ENCODE data around the gene GPR171. TPM values are rescaled to one million over a fixed set of nuclear protein-coding genes. Genes with fewer than 3 reads are reported as not detected.

GPR171 gene
- total RNA-seq, 1 experiment from 2014 or later: 0.17 TPM

DNA sequence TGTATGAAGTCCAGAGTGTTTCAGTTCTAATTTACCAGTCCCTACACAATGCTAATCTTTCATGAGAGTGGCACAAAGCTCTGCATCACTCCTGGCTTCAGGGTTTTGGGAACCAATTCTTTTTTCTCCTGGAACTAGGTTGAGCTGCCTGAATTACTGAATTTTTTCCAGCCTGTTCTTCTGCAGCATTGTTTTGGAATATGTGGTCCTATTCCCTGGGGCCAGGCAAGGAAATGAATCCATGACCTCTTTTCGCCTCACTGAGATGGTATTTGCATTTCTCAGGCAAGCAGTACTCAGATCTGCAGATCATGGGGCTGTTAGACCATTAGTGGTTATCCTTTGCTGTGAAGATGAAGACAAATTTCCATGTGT is 25.6 kb upstream of the GPR171 start:
- POLR2A ChIA-PET: no interaction called here
- ATAC-seq (no peak), DNase-seq (ENCODE audit: low spot score) (no peak)
- TF ChIP-seq JUN (CRISPR knock-in tag; IDR thresholded peaks at IDR 0.05): no peak
- no peak for TF ChIP-seq ZNF138 (CRISPR knock-in tag; conservative IDR thresholded peaks at IDR 0.05)
- no peak for TF ChIP-seq JAZF1 (CRISPR knock-in tag; IDR thresholded peaks at IDR 0.05)
- TF ChIP-seq, protein P1, sequence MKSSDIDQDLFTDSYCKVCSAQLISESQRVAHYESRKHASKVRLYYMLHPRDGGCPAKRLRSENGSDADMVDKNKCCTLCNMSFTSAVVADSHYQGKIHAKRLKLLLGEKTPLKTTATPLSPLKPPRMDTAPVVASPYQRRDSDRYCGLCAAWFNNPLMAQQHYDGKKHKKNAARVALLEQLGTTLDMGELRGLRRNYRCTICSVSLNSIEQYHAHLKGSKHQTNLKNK (CRISPR knock-in tag; IDR thresholded peaks at IDR 0.05): no peak
- H3K27ac Mint-ChIP-seq: peak overlapping the region; percentile 69
- H3K9me3 Mint-ChIP-seq: peaks cover 7% of the 10 kb centered on the region
- CTCF ChIA-PET: interaction anchor here (0.5 to 2.6 kb wide), 4 partner anchors 21 to 189 kb away, joined by 3 to 7 read pairs (median 4); no protein-coding TSS in a partner anchor
- no peaks in the 10 kb centered on the region for H3K27me3 Mint-ChIP-seq (ENCODE audit: low read depth)
- H3K4me3 Mint-ChIP-seq: no peak overlapping the region
- peaks cover 12% of the 10 kb centered on the region for H3K36me3 Mint-ChIP-seq
- peaks cover 29% of the 10 kb centered on the region for H3K4me1 Mint-ChIP-seq

DNA sequence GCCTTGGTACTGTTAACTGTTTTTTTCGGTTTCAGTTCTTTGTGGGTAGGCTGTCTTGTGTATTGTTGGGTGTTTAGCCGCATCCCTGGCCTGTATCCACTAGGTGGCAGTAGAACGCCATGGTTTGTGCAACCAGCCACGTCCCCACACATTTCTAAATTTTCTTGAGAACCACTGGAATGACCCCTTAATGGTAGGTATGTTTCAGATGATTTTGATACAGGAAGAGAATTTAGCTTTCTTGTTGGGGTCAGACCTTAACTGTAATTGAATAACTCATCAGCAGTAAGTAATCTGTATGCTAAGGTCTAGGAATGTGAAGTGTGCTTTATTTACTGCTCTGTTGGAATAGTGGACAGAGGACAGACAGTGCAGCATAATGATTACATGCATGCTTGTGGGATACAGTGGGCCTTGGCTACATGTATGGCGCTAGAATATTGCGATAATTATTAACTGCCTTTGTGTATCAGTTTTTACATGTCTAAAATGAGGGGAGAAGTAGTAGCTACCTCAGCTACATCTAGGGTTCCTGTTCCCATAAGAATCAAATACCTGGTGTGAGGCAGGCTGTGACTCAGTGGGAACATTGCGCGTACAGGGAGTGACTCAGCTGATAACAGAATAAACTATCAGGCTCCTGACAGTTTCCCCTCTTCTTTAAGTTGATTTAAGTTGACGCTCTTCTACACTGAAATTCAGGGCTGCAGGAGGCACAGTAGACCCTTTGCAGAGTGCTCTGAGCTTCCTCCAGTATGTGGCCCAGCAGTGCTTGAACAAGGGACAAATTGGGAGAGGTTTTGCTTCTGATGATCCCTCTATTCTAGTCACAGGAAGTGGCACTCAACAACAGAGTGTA is 25.0 kb upstream of the GPR171 start:
- Mint-ChIP-seq H3K4me1 (peaks cover 27% of the 10 kb centered on the region), H3K4me3 (no peak overlapping the region), H3K36me3 (peaks cover 10% of the 10 kb centered on the region), H3K27me3 (ENCODE audit: low read depth) (no peaks in the 10 kb centered on the region), H3K27ac (peak overlapping the region; percentile 69), H3K9me3 (peaks cover 8% of the 10 kb centered on the region)
- ChIA-PET POLR2A (no interaction called here), CTCF (interaction anchor here (0.6 to 2.6 kb wide), 5 partner anchors 20 to 195 kb away, joined by 3 to 7 read pairs (median 3); no protein-coding TSS in a partner anchor)
- TF ChIP-seq, protein P2, sequence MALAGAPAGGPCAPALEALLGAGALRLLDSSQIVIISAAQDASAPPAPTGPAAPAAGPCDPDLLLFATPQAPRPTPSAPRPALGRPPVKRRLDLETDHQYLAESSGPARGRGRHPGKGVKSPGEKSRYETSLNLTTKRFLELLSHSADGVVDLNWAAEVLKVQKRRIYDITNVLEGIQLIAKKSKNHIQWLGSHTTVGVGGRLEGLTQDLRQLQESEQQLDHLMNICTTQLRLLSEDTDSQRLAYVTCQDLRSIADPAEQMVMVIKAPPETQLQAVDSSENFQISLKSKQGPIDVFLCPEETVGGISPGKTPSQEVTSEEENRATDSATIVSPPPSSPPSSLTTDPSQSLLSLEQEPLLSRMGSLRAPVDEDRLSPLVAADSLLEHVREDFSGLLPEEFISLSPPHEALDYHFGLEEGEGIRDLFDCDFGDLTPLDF (CRISPR knock-in tag; IDR thresholded peaks at IDR 0.05): no peak
- TF ChIP-seq, protein P3, sequence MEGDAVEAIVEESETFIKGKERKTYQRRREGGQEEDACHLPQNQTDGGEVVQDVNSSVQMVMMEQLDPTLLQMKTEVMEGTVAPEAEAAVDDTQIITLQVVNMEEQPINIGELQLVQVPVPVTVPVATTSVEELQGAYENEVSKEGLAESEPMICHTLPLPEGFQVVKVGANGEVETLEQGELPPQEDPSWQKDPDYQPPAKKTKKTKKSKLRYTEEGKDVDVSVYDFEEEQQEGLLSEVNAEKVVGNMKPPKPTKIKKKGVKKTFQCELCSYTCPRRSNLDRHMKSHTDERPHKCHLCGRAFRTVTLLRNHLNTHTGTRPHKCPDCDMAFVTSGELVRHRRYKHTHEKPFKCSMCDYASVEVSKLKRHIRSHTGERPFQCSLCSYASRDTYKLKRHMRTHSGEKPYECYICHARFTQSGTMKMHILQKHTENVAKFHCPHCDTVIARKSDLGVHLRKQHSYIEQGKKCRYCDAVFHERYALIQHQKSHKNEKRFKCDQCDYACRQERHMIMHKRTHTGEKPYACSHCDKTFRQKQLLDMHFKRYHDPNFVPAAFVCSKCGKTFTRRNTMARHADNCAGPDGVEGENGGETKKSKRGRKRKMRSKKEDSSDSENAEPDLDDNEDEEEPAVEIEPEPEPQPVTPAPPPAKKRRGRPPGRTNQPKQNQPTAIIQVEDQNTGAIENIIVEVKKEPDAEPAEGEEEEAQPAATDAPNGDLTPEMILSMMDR (IDR thresholded peaks at IDR 0.05): peak; percentile 81
- ATAC-seq (peak; percentile 84), DNase-seq (ENCODE audit: low spot score) (peak; percentile 77)

DNA sequence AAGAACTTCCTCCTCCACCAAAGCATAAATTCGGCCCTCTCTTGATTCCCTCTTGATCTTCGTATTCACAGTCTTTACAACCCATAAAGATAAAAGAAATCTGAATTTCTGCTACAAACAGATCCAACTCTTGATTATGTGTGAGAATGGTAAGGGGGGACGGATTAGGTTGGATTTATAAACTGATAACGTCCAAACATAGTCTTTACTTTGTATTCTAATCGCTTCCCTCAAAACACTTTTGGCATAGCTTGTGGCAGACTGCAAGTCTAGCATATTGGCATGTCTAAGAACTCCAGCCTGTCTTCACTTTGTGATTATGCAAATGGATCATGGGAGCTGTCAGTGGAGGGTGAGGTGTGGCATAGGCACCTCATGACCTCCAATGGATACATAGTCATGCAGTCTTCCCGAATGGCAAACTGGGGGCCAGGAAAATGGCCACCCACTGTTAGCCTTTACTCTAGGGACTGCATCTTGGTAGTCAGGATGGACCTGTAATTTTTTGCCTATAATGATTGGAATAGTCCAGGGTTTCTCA is 24.3 kb upstream of the GPR171 start:
- ATAC-seq: peak; percentile 19; the same call in 1 of the 2 replicates
- CTCF ChIA-PET: interaction anchor here (1.1 to 2.6 kb wide), 3 partner anchors 51 to 196 kb away, joined by 3 to 7 read pairs (median 3); partner anchors contain the start of gene P2RY14

More for the DNA sequence above, 24.3 kb upstream of the GPR171 start:
- peaks cover 12% of the 10 kb centered on the region for H3K9me3 Mint-ChIP-seq
- POLR2A ChIA-PET: interaction anchor here (0.5 kb wide), 1 partner anchor 106 kb away, joined by 5 read pairs; no protein-coding TSS in a partner anchor
- H3K36me3 Mint-ChIP-seq: peaks cover 12% of the 10 kb centered on the region
- H3K27ac Mint-ChIP-seq: no peak overlapping the region
- H3K4me3 Mint-ChIP-seq: no peak overlapping the region
- no peaks in the 10 kb centered on the region for H3K27me3 Mint-ChIP-seq (ENCODE audit: low read depth)
- DNase-seq (ENCODE audit: low spot score): no peak
- TF ChIP-seq, protein P2 (CRISPR knock-in tag; IDR thresholded peaks at IDR 0.05): no peak
- TF ChIP-seq ZNF138 (CRISPR knock-in tag; conservative IDR thresholded peaks at IDR 0.05): no peak
- TF ChIP-seq, protein P4, sequence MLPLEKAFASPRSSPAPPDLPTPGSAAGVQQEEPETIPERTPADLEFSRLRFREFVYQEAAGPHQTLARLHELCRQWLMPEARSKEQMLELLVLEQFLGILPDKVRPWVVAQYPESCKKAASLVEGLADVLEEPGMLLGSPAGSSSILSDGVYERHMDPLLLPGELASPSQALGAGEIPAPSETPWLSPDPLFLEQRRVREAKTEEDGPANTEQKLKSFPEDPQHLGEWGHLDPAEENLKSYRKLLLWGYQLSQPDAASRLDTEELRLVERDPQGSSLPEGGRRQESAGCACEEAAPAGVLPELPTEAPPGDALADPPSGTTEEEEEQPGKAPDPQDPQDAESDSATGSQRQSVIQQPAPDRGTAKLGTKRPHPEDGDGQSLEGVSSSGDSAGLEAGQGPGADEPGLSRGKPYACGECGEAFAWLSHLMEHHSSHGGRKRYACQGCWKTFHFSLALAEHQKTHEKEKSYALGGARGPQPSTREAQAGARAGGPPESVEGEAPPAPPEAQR (CRISPR knock-in tag; IDR thresholded peaks at IDR 0.05): no peak
- TF ChIP-seq, protein P5, sequence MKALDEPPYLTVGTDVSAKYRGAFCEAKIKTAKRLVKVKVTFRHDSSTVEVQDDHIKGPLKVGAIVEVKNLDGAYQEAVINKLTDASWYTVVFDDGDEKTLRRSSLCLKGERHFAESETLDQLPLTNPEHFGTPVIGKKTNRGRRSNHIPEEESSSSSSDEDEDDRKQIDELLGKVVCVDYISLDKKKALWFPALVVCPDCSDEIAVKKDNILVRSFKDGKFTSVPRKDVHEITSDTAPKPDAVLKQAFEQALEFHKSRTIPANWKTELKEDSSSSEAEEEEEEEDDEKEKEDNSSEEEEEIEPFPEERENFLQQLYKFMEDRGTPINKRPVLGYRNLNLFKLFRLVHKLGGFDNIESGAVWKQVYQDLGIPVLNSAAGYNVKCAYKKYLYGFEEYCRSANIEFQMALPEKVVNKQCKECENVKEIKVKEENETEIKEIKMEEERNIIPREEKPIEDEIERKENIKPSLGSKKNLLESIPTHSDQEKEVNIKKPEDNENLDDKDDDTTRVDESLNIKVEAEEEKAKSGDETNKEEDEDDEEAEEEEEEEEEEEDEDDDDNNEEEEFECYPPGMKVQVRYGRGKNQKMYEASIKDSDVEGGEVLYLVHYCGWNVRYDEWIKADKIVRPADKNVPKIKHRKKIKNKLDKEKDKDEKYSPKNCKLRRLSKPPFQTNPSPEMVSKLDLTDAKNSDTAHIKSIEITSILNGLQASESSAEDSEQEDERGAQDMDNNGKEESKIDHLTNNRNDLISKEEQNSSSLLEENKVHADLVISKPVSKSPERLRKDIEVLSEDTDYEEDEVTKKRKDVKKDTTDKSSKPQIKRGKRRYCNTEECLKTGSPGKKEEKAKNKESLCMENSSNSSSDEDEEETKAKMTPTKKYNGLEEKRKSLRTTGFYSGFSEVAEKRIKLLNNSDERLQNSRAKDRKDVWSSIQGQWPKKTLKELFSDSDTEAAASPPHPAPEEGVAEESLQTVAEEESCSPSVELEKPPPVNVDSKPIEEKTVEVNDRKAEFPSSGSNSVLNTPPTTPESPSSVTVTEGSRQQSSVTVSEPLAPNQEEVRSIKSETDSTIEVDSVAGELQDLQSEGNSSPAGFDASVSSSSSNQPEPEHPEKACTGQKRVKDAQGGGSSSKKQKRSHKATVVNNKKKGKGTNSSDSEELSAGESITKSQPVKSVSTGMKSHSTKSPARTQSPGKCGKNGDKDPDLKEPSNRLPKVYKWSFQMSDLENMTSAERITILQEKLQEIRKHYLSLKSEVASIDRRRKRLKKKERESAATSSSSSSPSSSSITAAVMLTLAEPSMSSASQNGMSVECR (CRISPR knock-in tag; IDR thresholded peaks at IDR 0.05; ENCODE audit: borderline replicate concordance): no peak
- peaks cover 25% of the 10 kb centered on the region for H3K4me1 Mint-ChIP-seq
